Upper lobe of left lung (tissue), 4 donors: Measurements from ENCODE around the gene GTF3A.

ENCODE experiments used
- POLR2A ChIP-seq, 4 donors: fragments of 450-650 bp; IDR thresholded peaks; one replicate each; pipeline ENCODE4 v1.5.1; 2016 to 2017; ENCODE audit warnings: antibody characterized with exemption in 4 of 4, mild to moderate bottlenecking in 2 of 4
- TF ChIP-seq, protein P1 (sequence below), 6 experiments: fragments of 450-650 bp in 4 of 6; fragments of 200-600 bp in 2 of 6; sonication (generic) in 2 of 6; IDR thresholded peaks; one replicate each; pipeline ENCODE4 v1.5.1; 2016 to 2019; ENCODE audit warnings: antibody characterized with exemption in 6 of 6

DNA sequence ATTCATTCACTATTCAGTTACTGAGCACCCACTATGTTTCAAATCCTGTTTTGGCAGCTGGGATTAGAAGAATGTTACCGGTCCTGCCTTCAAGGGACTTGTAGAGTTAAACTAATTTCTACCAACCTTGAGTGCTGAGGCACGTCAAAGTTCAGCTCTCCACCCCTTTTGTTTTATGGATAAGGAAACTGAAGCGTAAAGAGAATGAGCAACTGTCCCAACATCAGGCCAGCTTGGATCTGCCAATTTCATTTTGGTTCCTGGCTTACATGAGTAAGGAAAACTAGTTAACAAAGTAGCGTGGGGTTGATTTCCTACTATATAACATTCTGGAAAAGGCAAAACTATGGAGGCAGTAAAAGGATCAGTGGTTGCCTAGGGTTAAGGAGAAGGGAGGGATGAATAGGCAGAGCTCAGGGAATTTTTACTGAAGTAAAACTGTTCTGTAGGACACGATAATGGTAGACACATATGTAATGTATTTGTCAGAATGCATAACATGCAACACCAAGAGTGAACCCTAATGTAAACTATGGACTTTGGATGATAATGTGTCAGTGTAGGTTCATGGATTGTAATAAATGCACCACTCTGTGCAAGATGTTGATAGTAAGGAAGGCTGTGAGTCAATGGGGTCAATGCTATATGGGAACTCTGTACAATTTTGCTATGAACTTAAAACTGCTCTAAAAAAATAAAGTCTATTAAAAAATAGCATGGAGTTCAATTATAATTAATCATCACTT lies 45.8 kb downstream of the GTF3A start:
- TF ChIP-seq, protein P1, sequence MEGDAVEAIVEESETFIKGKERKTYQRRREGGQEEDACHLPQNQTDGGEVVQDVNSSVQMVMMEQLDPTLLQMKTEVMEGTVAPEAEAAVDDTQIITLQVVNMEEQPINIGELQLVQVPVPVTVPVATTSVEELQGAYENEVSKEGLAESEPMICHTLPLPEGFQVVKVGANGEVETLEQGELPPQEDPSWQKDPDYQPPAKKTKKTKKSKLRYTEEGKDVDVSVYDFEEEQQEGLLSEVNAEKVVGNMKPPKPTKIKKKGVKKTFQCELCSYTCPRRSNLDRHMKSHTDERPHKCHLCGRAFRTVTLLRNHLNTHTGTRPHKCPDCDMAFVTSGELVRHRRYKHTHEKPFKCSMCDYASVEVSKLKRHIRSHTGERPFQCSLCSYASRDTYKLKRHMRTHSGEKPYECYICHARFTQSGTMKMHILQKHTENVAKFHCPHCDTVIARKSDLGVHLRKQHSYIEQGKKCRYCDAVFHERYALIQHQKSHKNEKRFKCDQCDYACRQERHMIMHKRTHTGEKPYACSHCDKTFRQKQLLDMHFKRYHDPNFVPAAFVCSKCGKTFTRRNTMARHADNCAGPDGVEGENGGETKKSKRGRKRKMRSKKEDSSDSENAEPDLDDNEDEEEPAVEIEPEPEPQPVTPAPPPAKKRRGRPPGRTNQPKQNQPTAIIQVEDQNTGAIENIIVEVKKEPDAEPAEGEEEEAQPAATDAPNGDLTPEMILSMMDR (IDR thresholded peaks at IDR 0.05) = no peak
- TF ChIP-seq POLR2A (IDR thresholded peaks at IDR 0.05) = no peak
